Measurements from ENCODE around the gene B3GNT7. TPM values are rescaled to one million over a fixed set of nuclear protein-coding genes. Genes with fewer than 3 reads are reported as not detected.

The B3GNT7 gene
- total and polyA plus RNA-seq, 2 experiments from 2014 or later: 44.2 to 89.4 TPM

GRCh38 chr2:231378026-231378722 lies 17.3 kb upstream of the B3GNT7 start:
- no peaks in the 10 kb centered on the region for H4K20me1 ChIP-seq (replicated peaks; ENCODE audit: insufficient read depth)
- H3F3A ChIP-seq (replicated peaks; ENCODE audit: low read depth): peaks cover 28% of the 10 kb centered on the region
- peaks cover 22% of the 10 kb centered on the region for H3K27me3 Mint-ChIP-seq (ENCODE audit: insufficient read depth, low read depth, poor library complexity)
- 0 out of 2 replicates have a peak overlapping the region, but pooled peaks have one; percentile 14 for H3K4me2 ChIP-seq
- no peak overlapping the region for H3K4me3 Mint-ChIP-seq
- peak overlapping the region; percentile 92 for H3K27ac Mint-ChIP-seq
- H3K9me3 Mint-ChIP-seq: peaks cover 4% of the 10 kb centered on the region; the same call in 2 of the 3 replicates
- H3K4me1 Mint-ChIP-seq: peaks cover 35% of the 10 kb centered on the region
- DNase-seq (ENCODE audit: low spot score): no peak
- peaks cover 35% of the 10 kb centered on the region for H3K4me1 ChIP-seq (ENCODE audit: insufficient read depth)
- peak overlapping the region; percentile 93; the same call in 1 of the 2 replicates for H3K27ac ChIP-seq (ENCODE audit: low read depth)
- no peaks in the 10 kb centered on the region for H3K27me3 ChIP-seq (ENCODE audit: insufficient read depth)
- H3K9me2 ChIP-seq (ENCODE audit: insufficient read depth): no peaks in the 10 kb centered on the region
- no peak for ATAC-seq
- peaks cover 16% of the 10 kb centered on the region for H3K36me3 Mint-ChIP-seq (ENCODE audit: low read depth)
- no peaks in the 10 kb centered on the region for H3K36me3 ChIP-seq (ENCODE audit: insufficient read depth)
- TF ChIP-seq EZH2 (IDR thresholded peaks at IDR 0.05; ENCODE audit: low read depth, unreplicated experiment) (no peak), POLR2AphosphoS5 (IDR thresholded peaks at IDR 0.05; ENCODE audit: low read depth) (no peak), NANOG (IDR thresholded peaks at IDR 0.05; ENCODE audit: borderline replicate concordance) (no peak), ZNF331 (CRISPR knock-in tag; IDR thresholded peaks at IDR 0.05; ENCODE audit: low read depth) (no peak), JUNB (IDR thresholded peaks at IDR 0.05; ENCODE audit: unreplicated experiment) (no peak), ZNF114 (CRISPR knock-in tag; IDR thresholded peaks at IDR 0.05) (no peak), CREB1 (CRISPR knock-in tag; IDR thresholded peaks at IDR 0.05; ENCODE audit: low read depth) (no peak), EZH2phosphoT487 (IDR thresholded peaks at IDR 0.05; ENCODE audit: unreplicated experiment) (no peak), ZNF462 (CRISPR knock-in tag; IDR thresholded peaks at IDR 0.05) (no peak), STAT1 (IDR thresholded peaks at IDR 0.05; ENCODE audit: unreplicated experiment) (no peak), ETS1 (IDR thresholded peaks at IDR 0.05) (no peak), REST (IDR thresholded peaks at IDR 0.05; ENCODE audit: unreplicated experiment) (no peak), CTCF (conservative IDR thresholded peaks at IDR 0.05; ENCODE audit: low read depth in 2 of 2) (no peak)
- no peak overlapping the region for H2AFZ ChIP-seq
- no peaks in the 10 kb centered on the region for H3K79me2 ChIP-seq (replicated peaks; ENCODE audit: insufficient read depth)
- no peak overlapping the region for H3K4me3 ChIP-seq
